ENCODE results near the gene MYOD1. TPM values are rescaled to one million over a fixed set of nuclear protein-coding genes. Genes with fewer than 3 reads are reported as not detected.
A peak's percentile ranks its signal among the peaks of the same experiment; 100 is the strongest.

Gene MYOD1
- polyA plus RNA-seq, 1 experiment: not detected

GRCh38 chr11:17730608-17731462 is 11.5 kb downstream of the MYOD1 start:
- DNase-seq (ENCODE audit: low read depth, low spot score): peak; percentile 33
- TF ChIP-seq CTCF (IDR thresholded peaks at IDR 0.05; ENCODE audit: low read depth, low read length): peak; percentile 97
- CTCF ChIA-PET: interaction anchor here (0.7 to 7.1 kb wide), 69 partner anchors 9 to 385 kb away, joined by 3 to 678 read pairs (median 5); partner anchors contain the start of gene SAAL1
- POLR2A ChIA-PET: interaction anchor here (1.1 to 1.4 kb wide), 2 partner anchors 248 to 255 kb away, joined by 3 to 6 read pairs; no protein-coding TSS in a partner anchor
- Histone ChIP-seq H3K27ac (ENCODE audit: low read depth, low read length) (no peak overlapping the region), H3K9me3 (ENCODE audit: control insufficient read depth, insufficient read depth, low read length) (no peaks in the 10 kb centered on the region; the same call in 1 of the 2 replicates), H3K27me3 (ENCODE audit: control insufficient read depth, insufficient read depth, low read length) (peaks cover 35% of the 10 kb centered on the region), H3K4me3 (ENCODE audit: low read depth, low read length) (no peak overlapping the region)

DNA sequence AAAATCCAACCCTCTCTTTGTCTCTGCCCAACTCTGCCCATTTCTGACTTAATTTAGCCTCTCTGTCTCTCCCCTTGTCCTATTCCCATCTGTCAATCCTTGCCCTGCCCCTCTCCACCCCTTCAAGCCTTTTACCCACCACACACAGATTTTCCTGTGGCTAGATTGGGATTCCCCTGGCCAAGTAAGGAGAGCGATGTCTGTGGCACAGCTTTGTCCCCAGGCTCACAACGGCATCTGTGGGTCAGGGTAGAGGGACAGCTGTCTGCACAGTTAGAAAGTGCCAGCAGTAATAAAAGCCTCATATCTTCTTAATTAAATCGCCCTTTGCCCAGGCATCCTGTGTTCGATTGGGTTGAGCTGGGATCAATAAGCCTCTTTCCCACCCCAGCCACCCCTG is 13.9 kb downstream of the MYOD1 start:
- Histone ChIP-seq H3K27me3 (ENCODE audit: control insufficient read depth, insufficient read depth, low read length) (peaks cover 51% of the 10 kb centered on the region), H3K4me3 (ENCODE audit: low read depth, low read length) (no peak overlapping the region), H3K27ac (ENCODE audit: low read depth, low read length) (no peak overlapping the region), H3K9me3 (ENCODE audit: control insufficient read depth, insufficient read depth, low read length) (peaks cover 7% of the 10 kb centered on the region; the same call in 1 of the 2 replicates)
- TF ChIP-seq CTCF (IDR thresholded peaks at IDR 0.05; ENCODE audit: low read depth, low read length): no peak
- DNase-seq (ENCODE audit: low read depth, low spot score): no peak
- ChIA-PET CTCF (interaction anchor here (0.7 to 7.1 kb wide), 7 partner anchors 11 to 382 kb away, joined by 3 to 678 read pairs (median 4); no protein-coding TSS in a partner anchor), POLR2A (no interaction called here)

- peaks cover 59% of the 10 kb centered on the region for H3K27me3 ChIP-seq (ENCODE audit: control insufficient read depth, insufficient read depth, low read length)
- peaks cover 7% of the 10 kb centered on the region; the same call in 1 of the 2 replicates for H3K9me3 ChIP-seq (ENCODE audit: control insufficient read depth, insufficient read depth, low read length)
- H3K27ac ChIP-seq (ENCODE audit: low read depth, low read length): no peak within 1 kb of the TSS
- ChIA-PET CTCF (interaction anchor here (0.7 to 7.1 kb wide), 4 partner anchors 36 to 381 kb away, joined by 3 to 678 read pairs (median 4); no protein-coding TSS in a partner anchor), POLR2A (interaction anchor here (1.3 kb wide), 1 partner anchor 238 kb away, joined by 4 read pairs; no protein-coding TSS in a partner anchor)
- no peak for DNase-seq (ENCODE audit: low read depth, low spot score)
- no peak for TF ChIP-seq CTCF (IDR thresholded peaks at IDR 0.05; ENCODE audit: low read depth, low read length)
- H3K4me3 ChIP-seq (ENCODE audit: low read depth, low read length): peak within 1 kb of the TSS; percentile 37
Observed at GRCh38 chr11:17734418-17734911, 15.1 kb downstream of the MYOD1 start, which contains the start of gene KCNC1. Gene KCNC1 (plus strand): TSS chr11:17734781. CDS start chr11:17736003, 1,222 bp downstream.

- Histone ChIP-seq H3K27ac (ENCODE audit: low read depth, low read length) (no peak overlapping the region), H3K4me3 (ENCODE audit: low read depth, low read length) (peak overlapping the region; percentile 37), H3K27me3 (ENCODE audit: control insufficient read depth, insufficient read depth, low read length) (peaks cover 60% of the 10 kb centered on the region), H3K9me3 (ENCODE audit: control insufficient read depth, insufficient read depth, low read length) (peaks cover 7% of the 10 kb centered on the region; the same call in 1 of the 2 replicates)
- peak; percentile 27 for DNase-seq (ENCODE audit: low read depth, low spot score)
- CTCF ChIA-PET: interaction anchor here (0.6 to 7.1 kb wide), 8 partner anchors 35 to 380 kb away, joined by 3 to 678 read pairs (median 3); no protein-coding TSS in a partner anchor
- POLR2A ChIA-PET: interaction anchor here (0.7 to 1.3 kb wide), 2 partner anchors 238 to 243 kb away, joined by 4 read pairs; no protein-coding TSS in a partner anchor
- no peak for TF ChIP-seq CTCF (IDR thresholded peaks at IDR 0.05; ENCODE audit: low read depth, low read length)
Observed at GRCh38 chr11:17734986-17735817, 15.8 kb downstream of the MYOD1 start.
